GM19239 (cell line): ENCODE data around the gene CMSS1.
A peak's percentile ranks its signal among the peaks of the same experiment; 100 is the strongest.

Experiments
- DNase-seq: peaks from one replicate; pipeline ENCODE4 v3.0.0; 2011; ENCODE audit warnings: low spot score; ENCODE audit not compliant: insufficient read length
- FAIRE-seq: peaks from 2 replicates; lab custom pipeline; 2011; peaks lifted over from hg19 to GRCh38; lab: Jason Lieb, UNC

Gene CMSS1

GRCh38 chr3:99871231-99872045 lies 53.8 kb downstream of the CMSS1 start:
- DNase-seq (no peak), FAIRE-seq (no peak)

- peak; percentile 71 for FAIRE-seq
Observed at GRCh38 chr3:99872923-99873254, 55.2 kb downstream of the CMSS1 start.

GRCh38 chr3:99873269-99874102 lies 55.8 kb downstream of the CMSS1 start:
- DNase-seq (no peak), FAIRE-seq (no peak)

More at GRCh38 chr3:99872923-99873254, 55.2 kb downstream of the CMSS1 start:
- no peak for DNase-seq

- FAIRE-seq (no peak), DNase-seq (no peak)
Observed at GRCh38 chr3:99874237-99875002, 56.8 kb downstream of the CMSS1 start.

GRCh38 chr3:99875581-99875928 lies 57.9 kb downstream of the CMSS1 start:
- no peak for DNase-seq

GRCh38 chr3:99875929-99876841 lies 58.5 kb downstream of the CMSS1 start:
- DNase-seq: peak; percentile 50
- peak; percentile 86 for FAIRE-seq

More at GRCh38 chr3:99875581-99875928, 57.9 kb downstream of the CMSS1 start:
- FAIRE-seq: no peak

- no peak for DNase-seq
- FAIRE-seq: peak; percentile 40
Observed at GRCh38 chr3:99877031-99877579, 59.4 kb downstream of the CMSS1 start.

- FAIRE-seq (no peak), DNase-seq (no peak)
Observed at GRCh38 chr3:99878005-99878404, 60.3 kb downstream of the CMSS1 start.

GRCh38 chr3:99879275-99879674 lies 61.6 kb downstream of the CMSS1 start:
- DNase-seq: no peak
- FAIRE-seq: no peak

- FAIRE-seq (no peak), DNase-seq (no peak)
Observed at GRCh38 chr3:99881121-99881524, 63.5 kb downstream of the CMSS1 start.

GRCh38 chr3:99882436-99883137 lies 64.9 kb downstream of the CMSS1 start:
- no peak for FAIRE-seq
- no peak for DNase-seq

- FAIRE-seq: no peak
- no peak for DNase-seq
Observed at GRCh38 chr3:99883138-99883461, 65.4 kb downstream of the CMSS1 start.

- no peak for FAIRE-seq
Observed at GRCh38 chr3:99883693-99884092, 66.0 kb downstream of the CMSS1 start.

GRCh38 chr3:99884484-99884883 lies 66.8 kb downstream of the CMSS1 start:
- FAIRE-seq (no peak), DNase-seq (no peak)

More at GRCh38 chr3:99883693-99884092, 66.0 kb downstream of the CMSS1 start:
- no peak for DNase-seq

GRCh38 chr3:99885085-99885484 lies 67.4 kb downstream of the CMSS1 start:
- DNase-seq: no peak
- FAIRE-seq: no peak

- DNase-seq: no peak
- FAIRE-seq: no peak
Observed at GRCh38 chr3:99885851-99886250, 68.2 kb downstream of the CMSS1 start.

- FAIRE-seq (no peak), DNase-seq (no peak)
Observed at GRCh38 chr3:99891610-99892285, 74.1 kb downstream of the CMSS1 start.

GRCh38 chr3:99892332-99892731 lies 74.7 kb downstream of the CMSS1 start:
- no peak for FAIRE-seq
- no peak for DNase-seq
